Jurkat, Clone E6-1 (cell line): ENCODE data around the gene GAMT.

Experiments
- DNase-seq: peaks from one replicate; pipeline ENCODE4 v3.0.0-alpha.2; 2011; ENCODE audit warnings: low read depth, low spot score
- H3K4me3 ChIP-seq: 2 replicates; pipeline ENCODE4 v1.5.1; 2011; ENCODE audit warnings: mild to moderate bottlenecking, low read length, control low read depth, moderate library complexity

Gene GAMT

GRCh38 chr19:1390890-1391423 is 10.4 kb downstream of the GAMT start:
- no peak for DNase-seq

GRCh38 chr19:1389033-1389940 is 12.1 kb downstream of the GAMT start:
- no peak for DNase-seq
- no peak overlapping the region for H3K4me3 ChIP-seq

More at GRCh38 chr19:1390890-1391423, 10.4 kb downstream of the GAMT start:
- H3K4me3 ChIP-seq: no peak overlapping the region

- no peak overlapping the region for H3K4me3 ChIP-seq
Observed at GRCh38 chr19:1388637-1389026, 12.7 kb downstream of the GAMT start.

GRCh38 chr19:1387684-1388636 is 13.4 kb downstream of the GAMT start:
- DNase-seq: no peak
- H3K4me3 ChIP-seq: no peak overlapping the region

More at GRCh38 chr19:1388637-1389026, 12.7 kb downstream of the GAMT start:
- no peak for DNase-seq

- H3K4me3 ChIP-seq: no peak overlapping the region
- no peak for DNase-seq
Observed at GRCh38 chr19:1386945-1387683, 14.2 kb downstream of the GAMT start.

GRCh38 chr19:1385816-1386215 is 15.5 kb downstream of the GAMT start:
- no peak overlapping the region for H3K4me3 ChIP-seq
- no peak for DNase-seq

- peak overlapping the region; percentile 95 for H3K4me3 ChIP-seq
Observed at GRCh38 chr19:1384478-1385110, 16.7 kb downstream of the GAMT start.

GRCh38 chr19:1384085-1384462 is 17.3 kb downstream of the GAMT start:
- no peak for DNase-seq
- peak overlapping the region; percentile 95 for H3K4me3 ChIP-seq

More at GRCh38 chr19:1384478-1385110, 16.7 kb downstream of the GAMT start:
- DNase-seq: peak; percentile 41

GRCh38 chr19:1383312-1384084 is 17.8 kb downstream of the GAMT start, which contains the start of gene NDUFS7:
Gene NDUFS7 (plus strand): TSS chr19:1383907. CDS start chr19:1383927, 20 bp downstream.
- peak; percentile 88 for DNase-seq
- H3K4me3 ChIP-seq: peak within 1 kb of the TSS; percentile 95

- peak overlapping the region; percentile 35 for H3K4me3 ChIP-seq
- no peak for DNase-seq
Observed at GRCh38 chr19:1383017-1383311, 18.4 kb downstream of the GAMT start.

GRCh38 chr19:1382250-1382649 is 19.1 kb downstream of the GAMT start:
- no peak for DNase-seq
- H3K4me3 ChIP-seq: no peak overlapping the region

GRCh38 chr19:1379961-1380489 is 21.3 kb downstream of the GAMT start:
- no peak overlapping the region for H3K4me3 ChIP-seq
- no peak for DNase-seq

- H3K4me3 ChIP-seq: no peak overlapping the region
- no peak for DNase-seq
Observed at GRCh38 chr19:1379126-1379905, 22.0 kb downstream of the GAMT start.

- H3K4me3 ChIP-seq: no peak overlapping the region
- no peak for DNase-seq
Observed at GRCh38 chr19:1377965-1378785, 23.2 kb downstream of the GAMT start.

GRCh38 chr19:1377176-1377964 is 24.0 kb downstream of the GAMT start:
- no peak overlapping the region for H3K4me3 ChIP-seq
- DNase-seq: no peak
